H1 (cell line): ENCODE results near the gene KANSL1. TPM values are rescaled to one million over a fixed set of nuclear protein-coding genes. Genes with fewer than 3 reads are reported as not detected.
A peak's percentile ranks its signal among the peaks of the same experiment; 100 is the strongest.

Experiments used
- CTCF ChIA-PET: fragments of 300-600 bp; sonication (Branson Sonifier 250); formaldehyde crosslinking; loops from one replicate; lab custom pipeline; 2021; ENCODE audit not compliant: partially characterized antibody; lab: Charles Lee
- POLR2A ChIA-PET: fragments of 300-600 bp; sonication (Branson Sonifier 250); formaldehyde crosslinking; loops from one replicate; lab custom pipeline; 2021; ENCODE audit warnings: inconsistent platforms; ENCODE audit not compliant: partially characterized antibody; lab: Charles Lee
- DNase-seq, 2 experiments: peaks; one replicate each; pipeline versions ENCODE4 v3.0.0 to v3.0.0-alpha.2; 2010 to 2022; ENCODE audit warnings: low spot score in 2 of 2, low read depth in 1 of 2, mixed read lengths in 1 of 2
- FAIRE-seq: peaks from 2 replicates; lab custom pipeline; 2011; peaks lifted over from hg19 to GRCh38; lab: Jason Lieb, UNC
- H2AFZ ChIP-seq: 2 replicates; pipeline ENCODE4 v1.8.1; 2012; ENCODE audit warnings: low read length, inconsistent platforms
- H2AK5ac ChIP-seq: 2 replicates; pipeline ENCODE4 v1.6.1; 2013; ENCODE audit warnings: low read depth, low read length
- H2BK120ac ChIP-seq: replicated peaks from 2 replicates; pipeline ENCODE3; 2013; ENCODE audit warnings: low read depth, low read length, inconsistent platforms
- H2BK12ac ChIP-seq: 2 replicates; pipeline ENCODE4 v1.6.1; 2013; ENCODE audit warnings: low read depth, low read length
- H2BK15ac ChIP-seq: 2 replicates; pipeline ENCODE4 v1.6.1; 2013; ENCODE audit warnings: low read length
- H2BK20ac ChIP-seq: 2 replicates; pipeline ENCODE4 v1.6.1; 2013; ENCODE audit warnings: low read length
- H2BK5ac ChIP-seq: 2 replicates; pipeline ENCODE4 v1.6.1; 2013; ENCODE audit warnings: low read depth, low read length
- H3K14ac ChIP-seq: 2 replicates; pipeline ENCODE4 v1.6.1; 2013; ENCODE audit warnings: inconsistent platforms; ENCODE audit not compliant: insufficient read length
- H3K18ac ChIP-seq: 2 replicates; pipeline ENCODE4 v1.6.1; 2013; ENCODE audit warnings: low read length; ENCODE audit errors: extremely low read depth
- H3K23ac ChIP-seq: 2 replicates; pipeline ENCODE4 v1.6.1; 2013; ENCODE audit warnings: inconsistent platforms; ENCODE audit not compliant: insufficient read length
- H3K23me2 ChIP-seq: 2 replicates; pipeline ENCODE4 v1.6.1; 2013; ENCODE audit warnings: low read depth, low read length
- H3K27ac ChIP-seq: 2 replicates; pipeline ENCODE4 v1.6.1; 2011; ENCODE audit warnings: low read depth, low read length, inconsistent platforms
- H3K27me3 ChIP-seq, 4 experiments: replicated peaks in 1 of 4; 1 replicate in 1 of 4; 2 replicates in 3 of 4; pipeline versions ENCODE4 v1.6.1 to v1.8.1; 2011 to 2013; ENCODE audit warnings: low read length in 3 of 4, mild to moderate bottlenecking in 3 of 4, inconsistent platforms in 2 of 4, mixed read lengths in 2 of 4, moderate library complexity in 1 of 4; ENCODE audit not compliant: control insufficient read depth in 3 of 4, insufficient read depth in 3 of 4; ENCODE audit errors: extremely low read depth in 1 of 4
- H3K36me3 ChIP-seq, 4 experiments: 2 replicates each; pipeline versions ENCODE4 v1.6.1 to v1.8.1; 2011 to 2013; ENCODE audit warnings: mild to moderate bottlenecking in 4 of 4, low read length in 3 of 4, moderate library complexity in 2 of 4, control low read depth in 1 of 4, inconsistent platforms in 1 of 4; ENCODE audit not compliant: insufficient read depth in 4 of 4, control insufficient read depth in 2 of 4
- H3K4ac ChIP-seq: replicated peaks from 2 replicates; pipeline ENCODE3; 2013; ENCODE audit warnings: low read length, low read depth, mixed read lengths, inconsistent platforms; ENCODE audit not compliant: insufficient read length
- H3K4me1 ChIP-seq, 4 experiments: replicated peaks in 1 of 4; 1 replicate in 1 of 4; 2 replicates in 3 of 4; pipeline versions ENCODE4 v1.6.1 to v1.8.1; 2011 to 2013; ENCODE audit warnings: low read length in 3 of 4, inconsistent platforms in 2 of 4, mixed read lengths in 1 of 4; ENCODE audit not compliant: insufficient read depth in 4 of 4, control insufficient read depth in 3 of 4
- H3K4me2 ChIP-seq, 2 experiments: 2 replicates each; pipeline versions ENCODE4 v1.6.1 to v1.8.1; 2011 to 2013; ENCODE audit warnings: low read depth in 2 of 2, low read length in 2 of 2, control low read depth in 1 of 2, inconsistent platforms in 1 of 2, mild to moderate bottlenecking in 1 of 2; ENCODE audit not compliant: insufficient read depth in 1 of 2
- H3K4me3 ChIP-seq, 4 experiments: fragments of 200-600, 300-600 bp in 1 of 4; sonication (generic), shearing (Covaris generic), sonication (Bioruptor Twin) in 1 of 4; 2 replicates each; pipeline versions ENCODE4 v1.5.1 to v1.8.1; 2011 to 2016; ENCODE audit warnings: low read length in 4 of 4, low read depth in 3 of 4, control low read depth in 2 of 4, inconsistent platforms in 2 of 4, mild to moderate bottlenecking in 2 of 4, mixed read lengths in 1 of 4, moderate library complexity in 1 of 4; ENCODE audit not compliant: insufficient read depth in 2 of 4; ENCODE audit errors: extremely low read depth in 1 of 4
- H3K56ac ChIP-seq: replicated peaks from 2 replicates; pipeline ENCODE3; 2013; ENCODE audit warnings: low read depth, mild to moderate bottlenecking, mixed read lengths, low read length, inconsistent platforms; ENCODE audit not compliant: insufficient read length
- H3K79me1 ChIP-seq: 2 replicates; pipeline ENCODE4 v1.6.1; 2013; ENCODE audit warnings: low read depth, low read length, control low read depth
- H3K79me2 ChIP-seq, 2 experiments: 2 replicates each; pipeline versions ENCODE4 v1.6.1 to v1.8.1; 2012 to 2013; ENCODE audit warnings: low read length in 2 of 2, mild to moderate bottlenecking in 2 of 2, inconsistent platforms in 1 of 2; ENCODE audit not compliant: insufficient read depth in 2 of 2, control insufficient read depth in 1 of 2
- H3K9ac ChIP-seq, 4 experiments: replicated peaks in 1 of 4; 1 replicate in 1 of 4; 2 replicates in 3 of 4; pipeline versions ENCODE4 v1.6.1 to v1.8.1; 2011 to 2013; ENCODE audit warnings: low read depth in 3 of 4, low read length in 3 of 4, control low read depth in 2 of 4, mild to moderate bottlenecking in 2 of 4, moderate library complexity in 2 of 4, inconsistent platforms in 1 of 4; ENCODE audit errors: extremely low read depth in 1 of 4
- H3K9me3 ChIP-seq, 2 experiments: 2 replicates each; pipeline versions ENCODE4 v1.6.1 to v1.8.1; 2012 to 2013; ENCODE audit warnings: mild to moderate bottlenecking in 2 of 2, moderate library complexity in 2 of 2, control low read depth in 1 of 2, inconsistent platforms in 1 of 2, low read depth in 1 of 2, low read length in 1 of 2, mixed read lengths in 1 of 2; ENCODE audit not compliant: insufficient read depth in 2 of 2
- H4K20me1 ChIP-seq, 2 experiments: replicated peaks in 1 of 2; 2 replicates each; pipeline versions ENCODE3 to v1.8.1; 2011 to 2013; ENCODE audit warnings: inconsistent platforms in 2 of 2, low read length in 2 of 2, mild to moderate bottlenecking in 1 of 2; ENCODE audit not compliant: insufficient read depth in 2 of 2, control insufficient read depth in 1 of 2
- H4K5ac ChIP-seq: 2 replicates; pipeline ENCODE4 v1.6.1; 2013; ENCODE audit warnings: low read length, low read depth, mixed read lengths, inconsistent platforms; ENCODE audit not compliant: insufficient read length
- H4K8ac ChIP-seq: 2 replicates; pipeline ENCODE4 v1.8.0; 2013; ENCODE audit warnings: mild to moderate bottlenecking, moderate library complexity, low read length, inconsistent platforms; ENCODE audit not compliant: insufficient read depth; ENCODE audit errors: extremely low read depth
- H4K91ac ChIP-seq: replicated peaks from 2 replicates; pipeline ENCODE3; 2013; ENCODE audit warnings: low read length, mixed read lengths, inconsistent platforms; ENCODE audit not compliant: insufficient read length
- FOSL1 ChIP-seq: IDR thresholded peaks from 2 replicates; pipeline ENCODE4 v1.6.1; 2011; ENCODE audit warnings: mild to moderate bottlenecking, low read depth, low read length, moderate library complexity; ENCODE audit not compliant: insufficient read depth
- NRF1 ChIP-seq: IDR thresholded peaks from 2 replicates; pipeline ENCODE4 v1.6.1; 2011; ENCODE audit warnings: mild to moderate bottlenecking, low read depth, low read length, improper control_type of control experiment
- RBBP5 ChIP-seq: IDR thresholded peaks from 2 replicates; pipeline ENCODE4 v1.7.1; 2012; ENCODE audit warnings: low read depth, mild to moderate bottlenecking, inconsistent platforms, low read length, moderate library complexity, borderline replicate concordance
- WGBS, 2 experiments: shearing (Covaris generic) in 1 of 2; methylation state at CpG; one replicate each; pipeline versions ENCODE4 v1.1.6 to v1.1.7; 2013 to 2015; ENCODE audit warnings: low lambda C conversion rate in 2 of 2, mixed read lengths in 2 of 2, inconsistent platforms in 1 of 2, low coverage in 1 of 2, missing lambda C conversion rate in 1 of 2; ENCODE audit not compliant: insufficient replicate concordance in 2 of 2, insufficient coverage in 1 of 2, insufficient read length in 1 of 2; ENCODE audit errors: extremely low coverage in 1 of 2, missing lambda C conversion rate in 1 of 2; 5-methylcytosine and 5-hydroxymethylcytosine counted together
- long read RNA-seq, 2 experiments: library from RNA in 1 of 2; library from capped mRNA in 1 of 2; stranded (forward); transcript quantifications; one replicate each; pipeline ENCODE4 v2.0.0, GENCODE V29; 2021; ENCODE audit warnings: inconsistent platforms in 1 of 2
- polyA minus RNA-seq, 3 experiments: library from RNA; depleted of rRNA, polyadenylated mRNA; stranded (reverse); fragments of >200 nt; gene quantifications; 1 replicate in 2 of 3; 2 replicates in 1 of 3; pipeline ENCODE4 v1.2.3, GENCODE V29; 2011
- polyA plus RNA-seq, 7 experiments: library from polyadenylated mRNA; depleted of rRNA in 3 of 7; stranded (reverse) in 5 of 7; unstranded in 2 of 7; fragments of >200 nt in 5 of 7; fragments of 200-250 nt in 2 of 7; gene quantifications; 1 replicate in 5 of 7; 2 replicates in 1 of 7; 4 replicates in 1 of 7; pipeline versions ENCODE4 v1.2.1 to v1.2.3, GENCODE V29; 2011 to 2013; ENCODE audit warnings: missing spikeins in 2 of 7, mixed read lengths in 2 of 7
- total RNA-seq: library from RNA; stranded (reverse); fragmentation: NEBNext Ultra II Directional; extraction: Animal tissue kit (Norgen Biotek cat#: 25700); gene quantifications from 2 replicates; pipeline ENCODE4 v1.2.1, GENCODE V29; 2021

The KANSL1 gene, protein sequence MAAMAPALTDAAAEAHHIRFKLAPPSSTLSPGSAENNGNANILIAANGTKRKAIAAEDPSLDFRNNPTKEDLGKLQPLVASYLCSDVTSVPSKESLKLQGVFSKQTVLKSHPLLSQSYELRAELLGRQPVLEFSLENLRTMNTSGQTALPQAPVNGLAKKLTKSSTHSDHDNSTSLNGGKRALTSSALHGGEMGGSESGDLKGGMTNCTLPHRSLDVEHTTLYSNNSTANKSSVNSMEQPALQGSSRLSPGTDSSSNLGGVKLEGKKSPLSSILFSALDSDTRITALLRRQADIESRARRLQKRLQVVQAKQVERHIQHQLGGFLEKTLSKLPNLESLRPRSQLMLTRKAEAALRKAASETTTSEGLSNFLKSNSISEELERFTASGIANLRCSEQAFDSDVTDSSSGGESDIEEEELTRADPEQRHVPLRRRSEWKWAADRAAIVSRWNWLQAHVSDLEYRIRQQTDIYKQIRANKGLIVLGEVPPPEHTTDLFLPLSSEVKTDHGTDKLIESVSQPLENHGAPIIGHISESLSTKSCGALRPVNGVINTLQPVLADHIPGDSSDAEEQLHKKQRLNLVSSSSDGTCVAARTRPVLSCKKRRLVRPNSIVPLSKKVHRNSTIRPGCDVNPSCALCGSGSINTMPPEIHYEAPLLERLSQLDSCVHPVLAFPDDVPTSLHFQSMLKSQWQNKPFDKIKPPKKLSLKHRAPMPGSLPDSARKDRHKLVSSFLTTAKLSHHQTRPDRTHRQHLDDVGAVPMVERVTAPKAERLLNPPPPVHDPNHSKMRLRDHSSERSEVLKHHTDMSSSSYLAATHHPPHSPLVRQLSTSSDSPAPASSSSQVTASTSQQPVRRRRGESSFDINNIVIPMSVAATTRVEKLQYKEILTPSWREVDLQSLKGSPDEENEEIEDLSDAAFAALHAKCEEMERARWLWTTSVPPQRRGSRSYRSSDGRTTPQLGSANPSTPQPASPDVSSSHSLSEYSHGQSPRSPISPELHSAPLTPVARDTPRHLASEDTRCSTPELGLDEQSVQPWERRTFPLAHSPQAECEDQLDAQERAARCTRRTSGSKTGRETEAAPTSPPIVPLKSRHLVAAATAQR (N-terminal part only)
- total RNA-seq (116 and 128 TPM in 2 replicates), polyA plus RNA-seq (2011; rRNA removed) (34.0 and 43.3 TPM in 2 replicates), polyA minus RNA-seq (2011; rRNA and poly(A)+ RNA removed) (214 and 279 TPM in 2 replicates)
- 43.4 TPM for polyA plus RNA-seq (2011; cell fraction: cytosol; rRNA removed)
- 91.2 TPM for polyA plus RNA-seq (2011; cell fraction: nucleus; rRNA removed)
- polyA plus RNA-seq (2012, experiment 1 of 2): 42.8 to 47.9 TPM (median 45.5 TPM) in 4 replicates
- polyA plus RNA-seq (2012, experiment 2 of 2): 14.3 TPM
- polyA plus RNA-seq (2013, experiment 1 of 2): 47.3 TPM
- 41.5 TPM for polyA plus RNA-seq (2013, experiment 2 of 2)
- polyA minus RNA-seq (2011; cell fraction: cytosol; rRNA and poly(A)+ RNA removed): 115 TPM
- polyA minus RNA-seq (2011; cell fraction: nucleus; rRNA and poly(A)+ RNA removed): 364 TPM
- long read RNA-seq, experiment 1, partial matches to known transcripts: 6 of 17 reads
- long read RNA-seq, experiment 1, other reads (novel, unspliced or antisense): 10 of 17 reads
- long read RNA-seq, experiment 2, partial matches to known transcripts: 2 of 9 reads
- long read RNA-seq, experiment 2, other reads (novel, unspliced or antisense): 4 of 9 reads

DNA sequence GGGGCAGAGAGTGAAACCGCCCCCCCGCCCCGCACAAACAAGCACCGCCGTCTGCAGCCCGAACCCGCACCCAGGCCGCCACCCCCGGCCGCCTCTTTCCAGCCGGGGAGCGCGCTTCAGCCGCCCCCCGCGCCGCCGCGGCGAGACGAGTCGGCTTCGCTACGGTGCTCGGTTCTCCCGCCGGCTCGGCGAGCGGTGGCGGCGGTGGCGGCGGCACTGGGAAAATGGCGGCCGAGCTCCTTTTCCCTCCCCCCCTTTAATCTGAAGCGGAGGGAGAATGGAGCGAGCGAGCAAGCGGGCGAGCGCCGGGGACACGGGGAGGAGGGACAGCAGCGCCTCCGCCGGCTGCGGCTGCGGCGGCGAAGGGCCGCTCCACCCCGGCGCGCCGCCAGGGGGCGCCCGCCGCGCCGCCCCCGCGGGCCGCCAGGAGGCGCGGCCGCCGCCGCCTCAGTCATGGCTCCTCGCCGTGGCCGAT, at the start of gene KANSL1:
Gene KANSL1, minus strand, starts transcription at position 279 of the 475 bp plus-strand sequence. CDS start 21,286 bp downstream, outside the sequence.
- Histone ChIP-seq H3K36me3 (peaks cover 0 to 6% (median 2%) of the 10 kb centered on the region in 4 experiments; a peak in 2 of 8 replicates), H2BK5ac (peak within 1 kb of the TSS; percentile 96), H3K9me3 (peaks cover 3 to 7% of the 10 kb centered on the region in 2 experiments; a peak in 3 of 4 replicates), H2BK15ac (peak within 1 kb of the TSS; percentile 53; the same call in 1 of the 2 replicates), H3K56ac (peak within 1 kb of the TSS; percentile 98), H3K79me2 (peaks cover 38 to 87% of the 10 kb centered on the region in 2 experiments), H4K8ac (peak within 1 kb of the TSS; percentile 100), H4K20me1 (peaks cover 22 to 32% of the 10 kb centered on the region in 2 experiments), H2BK120ac (no peak within 1 kb of the TSS), H3K9ac (peak within 1 kb of the TSS; percentile 97 to 100 (median 98)), H3K18ac (peak within 1 kb of the TSS; percentile 98), H3K23ac (no peak within 1 kb of the TSS), H3K4ac (peak within 1 kb of the TSS; percentile 90), H3K4me2 (peak within 1 kb of the TSS; percentile 64 to 92), H3K27me3 (no peaks in the 10 kb centered on the region), H3K27ac (peak within 1 kb of the TSS; percentile 95), H3K4me3 (peak within 1 kb of the TSS; percentile 73 to 99 (median 86)), H3K23me2 (peaks cover 8% of the 10 kb centered on the region; the same call in 1 of the 2 replicates), H4K91ac (peak within 1 kb of the TSS; percentile 98), H3K4me1 (peaks cover 6 to 17% (median 12%) of the 10 kb centered on the region in 4 experiments; a peak in 6 of 7 replicates), H3K79me1 (peaks cover 6% of the 10 kb centered on the region; the same call in 1 of the 2 replicates), H4K5ac (peak within 1 kb of the TSS; percentile 99), H2AFZ (peak within 1 kb of the TSS; percentile 57; the same call in 1 of the 2 replicates), H2BK20ac (no peak within 1 kb of the TSS), H3K14ac (peak within 1 kb of the TSS; percentile 43), H2AK5ac (peak within 1 kb of the TSS; percentile 89; the same call in 1 of the 2 replicates), H2BK12ac (peak within 1 kb of the TSS; percentile 45; the same call in 1 of the 2 replicates)
- no peak for FAIRE-seq
- ChIA-PET POLR2A (interaction anchor here (0.6 to 3.2 kb wide), 30 partner anchors 9 to 1032 kb away, joined by 3 to 39 read pairs (median 4); no protein-coding TSS in a partner anchor), CTCF (interaction anchor here (0.6 to 3.0 kb wide), 25 partner anchors 9 to 611 kb away, joined by 3 to 17 read pairs (median 3); no protein-coding TSS in a partner anchor)
- peak; percentile 84 to 90 for DNase-seq
- 1% methylated on average over 54 of the region's 72 CpGs; no CpG with 5 or more reads in 1 of the 2 experiments for WGBS, 2 experiments
- peak; percentile 22; the same call in 1 of the 2 replicates for TF ChIP-seq RBBP5
- no peak for TF ChIP-seq FOSL1
- TF ChIP-seq NRF1: no peak
